Measurements from ENCODE around the gene METAP2. TPM values are rescaled to one million over a fixed set of nuclear protein-coding genes. Genes with fewer than 3 reads are reported as not detected.

Gene METAP2
- total and polyA plus RNA-seq, 2 experiments from 2014 or later, result 111 to 159 TPM

- TF ChIP-seq ZNF462 (CRISPR knock-in tag; IDR thresholded peaks at IDR 0.05), result no peak
- no peak for TF ChIP-seq NANOG (IDR thresholded peaks at IDR 0.05; ENCODE audit: borderline replicate concordance)
- no peak for TF ChIP-seq CREB1 (CRISPR knock-in tag; IDR thresholded peaks at IDR 0.05; ENCODE audit: low read depth)
- no peak for TF ChIP-seq CTCF (conservative IDR thresholded peaks at IDR 0.05; ENCODE audit: low read depth in 2 of 2)
- TF ChIP-seq JUNB (IDR thresholded peaks at IDR 0.05; ENCODE audit: unreplicated experiment), result no peak
- no peak for TF ChIP-seq ZNF114 (CRISPR knock-in tag; IDR thresholded peaks at IDR 0.05)
- TF ChIP-seq ZNF331 (CRISPR knock-in tag; IDR thresholded peaks at IDR 0.05; ENCODE audit: low read depth), result no peak
- no peak for TF ChIP-seq STAT1 (IDR thresholded peaks at IDR 0.05; ENCODE audit: unreplicated experiment)
Observed at GRCh38 chr12:95480230-95480629, 6.3 kb downstream of the METAP2 start (continued).

- Histone ChIP-seq H3F3A (replicated peaks; ENCODE audit: low read depth) (no peaks in the 10 kb centered on the region), H2AFZ (no peak overlapping the region), H3K9me2 (ENCODE audit: insufficient read depth) (no peaks in the 10 kb centered on the region), H4K20me1 (replicated peaks; ENCODE audit: insufficient read depth) (peaks cover 42% of the 10 kb centered on the region), H3K4me1 (ENCODE audit: insufficient read depth) (no peaks in the 10 kb centered on the region), H3K27me3 (ENCODE audit: insufficient read depth) (no peaks in the 10 kb centered on the region), H3K79me2 (replicated peaks; ENCODE audit: insufficient read depth) (peaks cover 95% of the 10 kb centered on the region), H3K36me3 (ENCODE audit: insufficient read depth) (peaks cover 37% of the 10 kb centered on the region), H3K27ac (ENCODE audit: low read depth) (no peak overlapping the region), H3K4me3 (no peak overlapping the region), H3K4me2 (no peak overlapping the region)
- H3K27ac Mint-ChIP-seq, result peak overlapping the region; percentile 73; the same call in 1 of the 2 replicates
- ATAC-seq, result no peak
- no peaks in the 10 kb centered on the region for H3K27me3 Mint-ChIP-seq (ENCODE audit: insufficient read depth, low read depth, poor library complexity)
- no peaks in the 10 kb centered on the region for H3K9me3 Mint-ChIP-seq
- peaks cover 71% of the 10 kb centered on the region for H3K36me3 Mint-ChIP-seq (ENCODE audit: low read depth)
- DNase-seq (ENCODE audit: low spot score), result no peak
- H3K4me1 Mint-ChIP-seq, result peaks cover 3% of the 10 kb centered on the region; the same call in 1 of the 3 replicates
- no peak overlapping the region for H3K4me3 Mint-ChIP-seq
- TF ChIP-seq CREB1 (CRISPR knock-in tag; IDR thresholded peaks at IDR 0.05; ENCODE audit: low read depth) (no peak), EZH2 (IDR thresholded peaks at IDR 0.05; ENCODE audit: low read depth, unreplicated experiment) (no peak), STAT1 (IDR thresholded peaks at IDR 0.05; ENCODE audit: unreplicated experiment) (no peak), NANOG (IDR thresholded peaks at IDR 0.05; ENCODE audit: borderline replicate concordance) (no peak), ETS1 (IDR thresholded peaks at IDR 0.05) (no peak), ZNF331 (CRISPR knock-in tag; IDR thresholded peaks at IDR 0.05; ENCODE audit: low read depth) (no peak), EZH2phosphoT487 (IDR thresholded peaks at IDR 0.05; ENCODE audit: unreplicated experiment) (no peak), POLR2AphosphoS5 (IDR thresholded peaks at IDR 0.05; ENCODE audit: low read depth) (no peak), ZNF114 (CRISPR knock-in tag; IDR thresholded peaks at IDR 0.05) (no peak)
Observed at GRCh38 chr12:95481072-95481471, 7.1 kb downstream of the METAP2 start.

Measured in GM23338 (cell line).